Nephron progenitor cell (in vitro differentiated cells): Measurements from ENCODE around the gene FARP1.
A peak's percentile ranks its signal among the peaks of the same experiment; 100 is the strongest.

Source experiments
- DNase-seq: peaks from one replicate; pipeline ENCODE4 v3.0.0; 2021
- H3K27ac Mint-ChIP-seq: 2 replicates; pipeline ENCODE4 v1.8.0; 2021; ENCODE audit warnings: mild to moderate bottlenecking, moderate library complexity, mixed read lengths
- H3K27me3 Mint-ChIP-seq: 2 replicates; pipeline ENCODE4 v1.8.0; 2021; ENCODE audit warnings: mild to moderate bottlenecking, low read depth, mixed read lengths; ENCODE audit not compliant: poor library complexity
- H3K36me3 Mint-ChIP-seq: 2 replicates; pipeline ENCODE4 v1.8.0; 2021; ENCODE audit warnings: low read depth, mixed read lengths
- H3K4me1 Mint-ChIP-seq: 2 replicates; pipeline ENCODE4 v1.8.0; 2021; ENCODE audit warnings: mixed read lengths
- H3K4me3 Mint-ChIP-seq: 2 replicates; pipeline ENCODE4 v1.8.0; 2021; ENCODE audit warnings: mild to moderate bottlenecking, moderate library complexity, mixed read lengths
- H3K9me3 Mint-ChIP-seq: 2 replicates; pipeline ENCODE4 v1.8.0; 2021; ENCODE audit warnings: mild to moderate bottlenecking, moderate library complexity, mixed read lengths
- CTCF ChIP-seq: fragments of 200-600 bp; sonication (generic); IDR thresholded peaks from 2 replicates; pipeline ENCODE4 v1.5.0; 2021; ENCODE audit warnings: antibody characterized with exemption

The FARP1 gene

GRCh38 chr13:98280176-98280510 is 137.2 kb downstream of the FARP1 start:
- peak; percentile 53 for DNase-seq
- H3K36me3 Mint-ChIP-seq, result no peaks in the 10 kb centered on the region
- no peaks in the 10 kb centered on the region for H3K9me3 Mint-ChIP-seq
- TF ChIP-seq CTCF, result no peak
- H3K4me3 Mint-ChIP-seq, result peak overlapping the region; percentile 69
- H3K27me3 Mint-ChIP-seq, result no peaks in the 10 kb centered on the region
- H3K4me1 Mint-ChIP-seq, result peaks cover 48% of the 10 kb centered on the region
- peak overlapping the region; percentile 98 for H3K27ac Mint-ChIP-seq

- H3K27me3 Mint-ChIP-seq, result no peaks in the 10 kb centered on the region
- no peak for DNase-seq
- TF ChIP-seq CTCF, result no peak
Measured at GRCh38 chr13:98284679-98285078, 141.8 kb downstream of the FARP1 start.

GRCh38 chr13:98285317-98285716 is 142.4 kb downstream of the FARP1 start:
- Mint-ChIP-seq H3K4me1 (peaks cover 22% of the 10 kb centered on the region), H3K27me3 (no peaks in the 10 kb centered on the region), H3K27ac (no peak overlapping the region), H3K4me3 (no peak overlapping the region), H3K36me3 (peaks cover 32% of the 10 kb centered on the region), H3K9me3 (no peaks in the 10 kb centered on the region)
- no peak for DNase-seq
- no peak for TF ChIP-seq CTCF

More at GRCh38 chr13:98284679-98285078, 141.8 kb downstream of the FARP1 start:
- Mint-ChIP-seq H3K4me3 (no peak overlapping the region), H3K36me3 (peaks cover 26% of the 10 kb centered on the region), H3K27ac (no peak overlapping the region), H3K9me3 (no peaks in the 10 kb centered on the region), H3K4me1 (peaks cover 28% of the 10 kb centered on the region)

- H3K36me3 Mint-ChIP-seq, result peaks cover 40% of the 10 kb centered on the region
- no peak overlapping the region for H3K27ac Mint-ChIP-seq
- peaks cover 17% of the 10 kb centered on the region for H3K4me1 Mint-ChIP-seq
- no peak overlapping the region for H3K4me3 Mint-ChIP-seq
- TF ChIP-seq CTCF, result no peak
- no peaks in the 10 kb centered on the region for H3K9me3 Mint-ChIP-seq
- no peaks in the 10 kb centered on the region for H3K27me3 Mint-ChIP-seq
- no peak for DNase-seq
Measured at GRCh38 chr13:98285852-98286594, 143.1 kb downstream of the FARP1 start.

- Mint-ChIP-seq H3K9me3 (no peaks in the 10 kb centered on the region), H3K4me3 (no peak overlapping the region), H3K27ac (peak overlapping the region; percentile 85), H3K4me1 (peaks cover 16% of the 10 kb centered on the region), H3K27me3 (no peaks in the 10 kb centered on the region), H3K36me3 (peaks cover 44% of the 10 kb centered on the region)
- no peak for TF ChIP-seq CTCF
- no peak for DNase-seq
Measured at GRCh38 chr13:98286799-98287198, 143.9 kb downstream of the FARP1 start.

GRCh38 chr13:98288211-98288610 is 145.3 kb downstream of the FARP1 start:
- peak overlapping the region; percentile 74 for H3K27ac Mint-ChIP-seq
- peaks cover 24% of the 10 kb centered on the region for H3K4me1 Mint-ChIP-seq
- DNase-seq, result no peak
- no peak for TF ChIP-seq CTCF
- no peaks in the 10 kb centered on the region for H3K27me3 Mint-ChIP-seq
- H3K4me3 Mint-ChIP-seq, result no peak overlapping the region
- peaks cover 52% of the 10 kb centered on the region for H3K36me3 Mint-ChIP-seq
- H3K9me3 Mint-ChIP-seq, result no peaks in the 10 kb centered on the region
